GM12892 (cell line): ENCODE data around the gene OVAAL.

Experiments
- POLR2A ChIP-seq: IDR thresholded peaks from 2 replicates; pipeline ENCODE4 v1.6.1; 2011; ENCODE audit warnings: low read depth, low read length, control low read depth
- POLR2AphosphoS5 ChIP-seq: IDR thresholded peaks from 2 replicates; pipeline ENCODE4 v1.6.1; 2011; ENCODE audit warnings: low read depth, low read length, control low read depth
- TAF1 ChIP-seq: IDR thresholded peaks from 2 replicates; pipeline ENCODE4 v1.6.1; 2011; ENCODE audit warnings: low read depth, mild to moderate bottlenecking, control low read depth, low read length, borderline replicate concordance

DNA sequence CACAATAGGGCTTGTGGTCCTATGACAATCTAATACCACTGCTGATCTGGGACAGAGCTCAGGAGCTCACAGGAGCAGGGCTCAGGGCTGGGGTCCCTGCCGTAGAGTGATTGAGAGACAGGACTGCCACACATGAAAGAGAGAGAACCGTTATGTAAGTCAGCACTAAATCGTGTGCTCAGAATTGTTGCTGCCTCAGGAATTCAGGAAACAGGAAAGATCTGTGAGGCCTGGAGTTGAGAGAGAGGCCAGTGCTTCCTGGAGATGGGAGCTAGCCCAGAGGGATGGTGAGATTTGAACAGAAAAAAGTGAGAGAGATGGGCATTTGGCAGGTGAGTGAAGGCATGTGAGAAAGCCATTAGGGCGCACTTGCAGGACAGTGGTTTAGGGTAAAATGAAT is 38.9 kb upstream of the OVAAL start:
- TF ChIP-seq POLR2AphosphoS5 (no peak), POLR2A (no peak), TAF1 (no peak)
